Mesenchymal stem cell (in vitro differentiated cells and primary cell): Measurements from ENCODE around the gene USP15.

Experiments used
- DNase-seq: peaks from one replicate; pipeline ENCODE4 v3.0.0-alpha.2; 2013
- H2AFZ ChIP-seq: one replicate; pipeline ENCODE4 v1.6.1; 2013; ENCODE audit warnings: low read depth, mild to moderate bottlenecking, control low read depth, inconsistent platforms, low read length, moderate library complexity
- H2AK5ac ChIP-seq: 2 replicates; pipeline ENCODE4 v1.6.1; 2013; ENCODE audit warnings: low read length, moderate library complexity, mild to moderate bottlenecking, inconsistent platforms; ENCODE audit not compliant: severe bottlenecking
- H2BK120ac ChIP-seq: one replicate; pipeline ENCODE4 v1.6.1; 2013; ENCODE audit warnings: low read depth, mild to moderate bottlenecking, inconsistent platforms, low read length, moderate library complexity
- H2BK12ac ChIP-seq, 2 experiments: one replicate each; pipeline ENCODE4 v1.6.1; 2013; ENCODE audit warnings: inconsistent platforms in 2 of 2, low read length in 2 of 2, mild to moderate bottlenecking in 2 of 2, moderate library complexity in 2 of 2, control low read depth in 1 of 2
- H2BK15ac ChIP-seq: one replicate; pipeline ENCODE4 v1.6.1; 2013; ENCODE audit warnings: mild to moderate bottlenecking, low read depth, inconsistent platforms; ENCODE audit not compliant: poor library complexity, severe bottlenecking
- H2BK5ac ChIP-seq: 2 replicates; pipeline ENCODE4 v1.6.1; 2013; ENCODE audit warnings: low read depth, mild to moderate bottlenecking, low read length, control low read depth, inconsistent platforms; ENCODE audit not compliant: poor library complexity, severe bottlenecking
- H3K14ac ChIP-seq, 2 experiments: one replicate each; pipeline ENCODE4 v1.6.1; 2013; ENCODE audit warnings: inconsistent platforms in 2 of 2, low read length in 2 of 2, control low read depth in 1 of 2, mild to moderate bottlenecking in 1 of 2, moderate library complexity in 1 of 2
- H3K18ac ChIP-seq, 2 experiments: one replicate each; pipeline ENCODE4 v1.6.1; 2013; ENCODE audit warnings: inconsistent platforms in 2 of 2, low read length in 2 of 2, control low read depth in 1 of 2, low read depth in 1 of 2, mild to moderate bottlenecking in 1 of 2
- H3K23ac ChIP-seq, 2 experiments: one replicate each; pipeline ENCODE4 v1.6.1; 2013; ENCODE audit warnings: inconsistent platforms in 2 of 2, low read length in 2 of 2, mild to moderate bottlenecking in 2 of 2, moderate library complexity in 2 of 2, control low read depth in 1 of 2
- H3K27ac ChIP-seq: 2 replicates; pipeline ENCODE4 v1.5.1; 2013; ENCODE audit warnings: mild to moderate bottlenecking, moderate library complexity, low read length, control low read depth, inconsistent platforms; ENCODE audit not compliant: poor library complexity, severe bottlenecking
- H3K27me3 ChIP-seq, 2 experiments: 2 replicates each; pipeline versions ENCODE4 v1.6.1 to v1.7.0; 2013; ENCODE audit warnings: low read length in 2 of 2, mild to moderate bottlenecking in 2 of 2, moderate library complexity in 2 of 2, control low read depth in 1 of 2, inconsistent platforms in 1 of 2; ENCODE audit not compliant: control insufficient read depth in 1 of 2, insufficient read depth in 1 of 2
- H3K36me3 ChIP-seq, 2 experiments: 2 replicates each; pipeline versions ENCODE4 v1.6.1 to v1.7.0; 2013; ENCODE audit warnings: low read length in 2 of 2, control low read depth in 1 of 2, inconsistent platforms in 1 of 2, low read depth in 1 of 2, mild to moderate bottlenecking in 1 of 2; ENCODE audit not compliant: insufficient read depth in 2 of 2, control insufficient read depth in 1 of 2
- H3K4ac ChIP-seq, 2 experiments: one replicate each; pipeline ENCODE4 v1.6.1; 2013; ENCODE audit warnings: inconsistent platforms in 2 of 2, low read length in 2 of 2, mild to moderate bottlenecking in 2 of 2, moderate library complexity in 2 of 2, control low read depth in 1 of 2, low read depth in 1 of 2
- H3K4me1 ChIP-seq: 2 replicates; pipeline ENCODE4 v1.6.1; 2013; ENCODE audit warnings: low read depth, low read length, control low read depth; ENCODE audit not compliant: control insufficient read depth, insufficient read depth
- H3K4me2 ChIP-seq: 2 replicates; pipeline ENCODE4 v1.6.1; 2013; ENCODE audit warnings: low read length, mild to moderate bottlenecking, inconsistent platforms; ENCODE audit not compliant: poor library complexity, severe bottlenecking
- H3K4me3 ChIP-seq, 2 experiments: 2 replicates each; pipeline versions ENCODE4 v1.5.1 to v1.7.0; 2013; ENCODE audit warnings: low read length in 2 of 2, mild to moderate bottlenecking in 2 of 2, control low read depth in 1 of 2, low read depth in 1 of 2; ENCODE audit not compliant: insufficient read depth in 1 of 2
- H3K79me1 ChIP-seq: replicated peaks from 2 replicates; pipeline ENCODE4 v1.6.1; 2013; ENCODE audit warnings: mild to moderate bottlenecking, control low read depth, low read length, inconsistent platforms; ENCODE audit not compliant: poor library complexity, severe bottlenecking
- H3K9ac ChIP-seq: 2 replicates; pipeline ENCODE4 v1.7.0; 2013; ENCODE audit warnings: mild to moderate bottlenecking, low read length, moderate library complexity
- H3K9me3 ChIP-seq: 2 replicates; pipeline ENCODE4 v1.7.0; 2013; ENCODE audit warnings: mild to moderate bottlenecking, low read length; ENCODE audit not compliant: control insufficient read depth
- H4K8ac ChIP-seq: one replicate; pipeline ENCODE4 v1.6.1; 2013; ENCODE audit warnings: inconsistent platforms, mild to moderate bottlenecking, low read length, moderate library complexity
- H4K91ac ChIP-seq: one replicate; pipeline ENCODE4 v1.6.1; 2013; ENCODE audit warnings: mild to moderate bottlenecking, low read length, inconsistent platforms
- WGBS: methylation state at CpG from one replicate; pipeline ENCODE4 v1.1.7; 2013; ENCODE audit warnings: mixed read lengths; 5-methylcytosine and 5-hydroxymethylcytosine counted together

USP15 gene

DNA sequence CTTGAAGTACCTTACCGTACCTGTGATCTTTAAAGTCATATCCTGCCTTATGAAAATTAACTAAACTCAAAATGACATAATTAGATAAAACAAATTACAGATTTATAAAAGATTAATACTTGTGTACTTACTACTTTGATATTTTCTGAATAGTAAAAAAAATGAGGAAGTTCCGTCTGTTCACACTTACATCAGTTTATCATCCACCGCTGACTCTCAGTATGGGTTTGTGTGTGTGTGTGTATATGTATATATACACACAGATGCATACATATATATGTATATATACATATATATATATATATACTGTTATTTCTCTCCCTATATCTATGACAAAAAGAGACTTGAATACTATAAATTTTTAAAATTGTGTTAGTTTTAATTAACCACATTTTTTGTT lies 141.4 kb downstream of the USP15 start:
- Histone ChIP-seq H3K4ac (no peak overlapping the region), H2AFZ (no peak overlapping the region), H3K9ac (no peak overlapping the region), H3K36me3 (peaks cover 4 to 85% of the 10 kb centered on the region in 2 experiments), H2BK15ac (no peak overlapping the region), H4K91ac (no peak overlapping the region), H3K23ac (no peak overlapping the region), H3K14ac (no peak overlapping the region), H3K9me3 (no peaks in the 10 kb centered on the region), H3K27ac (no peak overlapping the region), H3K4me1 (no peaks in the 10 kb centered on the region), H2BK12ac (no peak overlapping the region), H3K18ac (no peak overlapping the region), H2BK5ac (no peak overlapping the region), H2BK120ac (no peak overlapping the region), H2AK5ac (no peak overlapping the region), H4K8ac (no peak overlapping the region), H3K4me3 (no peak overlapping the region), H3K27me3 (no peaks in the 10 kb centered on the region), H3K4me2 (no peak overlapping the region), H3K79me1 (peaks cover 2% of the 10 kb centered on the region)
- no peak for DNase-seq
- WGBS = no CpG with 5 or more reads among the region's 3 CpGs

DNA sequence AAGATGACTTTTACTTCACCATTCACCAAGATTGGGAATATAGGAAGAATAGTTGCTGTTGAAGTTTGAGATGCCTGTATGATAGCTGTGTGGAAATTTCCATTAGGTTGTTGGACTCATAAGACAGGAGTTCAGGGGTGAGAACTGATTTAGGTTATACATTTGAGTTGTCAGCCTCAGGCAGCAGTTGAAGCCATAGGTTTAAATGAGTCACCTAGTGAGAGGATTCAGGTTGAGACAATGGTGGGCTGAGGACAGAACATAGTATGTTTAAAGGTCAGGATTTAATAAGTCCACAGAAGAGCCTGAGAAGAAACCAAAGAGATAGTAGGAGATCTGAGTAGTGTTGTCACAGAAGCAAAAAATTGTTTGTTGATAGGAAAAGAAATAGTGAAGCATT lies 142.8 kb downstream of the USP15 start:
- Histone ChIP-seq H4K91ac (no peak overlapping the region), H3K9me3 (no peaks in the 10 kb centered on the region)

DNA sequence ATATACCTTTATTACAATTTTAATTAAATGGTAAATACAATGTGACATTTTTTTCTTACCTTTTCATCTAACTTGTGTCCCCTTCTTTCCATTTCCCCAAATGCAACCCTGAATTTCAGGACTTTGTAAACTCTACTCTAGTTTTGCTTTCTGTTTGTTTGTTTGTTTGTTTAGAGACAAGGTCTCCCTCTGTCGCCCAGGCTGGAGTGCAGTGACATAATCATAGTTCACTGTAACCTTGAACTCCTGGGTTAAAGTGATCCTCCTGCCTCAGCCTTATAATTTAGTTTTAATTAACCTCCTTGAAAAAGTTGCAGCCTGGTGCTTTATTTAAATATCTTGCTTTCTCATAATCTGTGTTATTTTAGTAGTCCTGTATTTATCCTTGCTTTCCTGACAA lies 147.4 kb downstream of the USP15 start:
- H3K27me3 ChIP-seq = no peaks in the 10 kb centered on the region
- no peak overlapping the region for H3K18ac ChIP-seq
- H2BK5ac ChIP-seq = no peak overlapping the region
- H3K14ac ChIP-seq = no peak overlapping the region
- no peak overlapping the region for H2AK5ac ChIP-seq
- no peak overlapping the region for H3K23ac ChIP-seq
- 83% methylated on average over 1 of the region's 1 CpG for WGBS
- no peaks in the 10 kb centered on the region for H3K79me1 ChIP-seq
- no peak overlapping the region for H3K4me3 ChIP-seq
- H3K9ac ChIP-seq = no peak overlapping the region
- no peak overlapping the region for H4K91ac ChIP-seq
- H3K4me2 ChIP-seq = no peak overlapping the region
- no peak overlapping the region for H2AFZ ChIP-seq
- H4K8ac ChIP-seq = no peak overlapping the region
- no peaks in the 10 kb centered on the region for H3K4me1 ChIP-seq
- no peak overlapping the region for H2BK15ac ChIP-seq
- no peak overlapping the region for H2BK12ac ChIP-seq
- no peak for DNase-seq
- peaks cover 3 to 45% of the 10 kb centered on the region in 2 experiments for H3K36me3 ChIP-seq
- H2BK120ac ChIP-seq = no peak overlapping the region
- H3K4ac ChIP-seq = no peak overlapping the region
- no peaks in the 10 kb centered on the region for H3K9me3 ChIP-seq
- no peak overlapping the region for H3K27ac ChIP-seq

More for the DNA sequence above, 142.8 kb downstream of the USP15 start:
- no peak overlapping the region for H2BK12ac ChIP-seq
- no peak overlapping the region for H2BK5ac ChIP-seq
- no peak overlapping the region for H3K4ac ChIP-seq
- no peak overlapping the region for H2AFZ ChIP-seq
- H3K27me3 ChIP-seq = no peaks in the 10 kb centered on the region
- H2AK5ac ChIP-seq = no peak overlapping the region
- DNase-seq = peak; percentile 9
- no peak overlapping the region for H3K9ac ChIP-seq
- H3K36me3 ChIP-seq = peaks cover 4 to 81% of the 10 kb centered on the region in 2 experiments
- H2BK120ac ChIP-seq = no peak overlapping the region
- no peak overlapping the region for H3K4me2 ChIP-seq
- H3K4me3 ChIP-seq = no peak overlapping the region
- no peaks in the 10 kb centered on the region for H3K4me1 ChIP-seq
- H2BK15ac ChIP-seq = no peak overlapping the region
- peaks cover 2% of the 10 kb centered on the region for H3K79me1 ChIP-seq
- H3K23ac ChIP-seq = no peak overlapping the region
- no peak overlapping the region for H4K8ac ChIP-seq
- H3K14ac ChIP-seq = no peak overlapping the region
- no peak overlapping the region for H3K27ac ChIP-seq
- H3K18ac ChIP-seq = no peak overlapping the region

DNA sequence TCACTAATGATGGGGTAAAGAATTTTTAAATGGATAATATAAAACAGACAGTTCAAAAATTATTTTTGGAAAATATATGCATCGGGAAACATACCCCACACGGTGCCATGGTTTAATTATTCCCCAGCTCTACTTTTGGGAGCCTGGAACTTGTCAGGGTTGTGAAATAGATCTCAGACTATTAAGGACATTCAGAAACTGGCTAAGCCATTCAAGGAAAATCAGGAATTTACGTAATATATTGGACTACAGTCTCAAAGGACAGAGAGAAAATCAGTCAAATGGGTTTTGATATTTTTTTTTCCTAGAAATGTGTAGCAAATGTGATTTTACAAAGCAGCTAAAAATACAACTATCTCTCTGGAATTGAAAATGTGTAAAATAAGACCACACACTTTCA lies 148.9 kb downstream of the USP15 start:
- no peak overlapping the region for H2AK5ac ChIP-seq
- no peak overlapping the region for H3K4ac ChIP-seq
- no peaks in the 10 kb centered on the region for H3K79me1 ChIP-seq
- H3K27me3 ChIP-seq = no peaks in the 10 kb centered on the region
- peaks cover 3 to 34% of the 10 kb centered on the region in 2 experiments for H3K36me3 ChIP-seq
- H3K27ac ChIP-seq = no peak overlapping the region
- no peak overlapping the region for H2BK120ac ChIP-seq
- no peak overlapping the region for H3K18ac ChIP-seq
- H2BK5ac ChIP-seq = no peak overlapping the region
- H3K9me3 ChIP-seq = no peaks in the 10 kb centered on the region
- H3K9ac ChIP-seq = no peak overlapping the region
- DNase-seq = no peak
- no peak overlapping the region for H4K8ac ChIP-seq
- WGBS = 100% methylated on average over 2 of the region's 3 CpGs
- H3K4me3 ChIP-seq = no peak overlapping the region
- H3K23ac ChIP-seq = no peak overlapping the region
- no peak overlapping the region for H3K4me2 ChIP-seq
- no peaks in the 10 kb centered on the region for H3K4me1 ChIP-seq
- no peak overlapping the region for H2BK15ac ChIP-seq
- no peak overlapping the region for H4K91ac ChIP-seq
- no peak overlapping the region for H3K14ac ChIP-seq
- H2AFZ ChIP-seq = no peak overlapping the region
- H2BK12ac ChIP-seq = no peak overlapping the region
